Measurements from ENCODE around the gene OPN1SW.

Gene OPN1SW

DNA sequence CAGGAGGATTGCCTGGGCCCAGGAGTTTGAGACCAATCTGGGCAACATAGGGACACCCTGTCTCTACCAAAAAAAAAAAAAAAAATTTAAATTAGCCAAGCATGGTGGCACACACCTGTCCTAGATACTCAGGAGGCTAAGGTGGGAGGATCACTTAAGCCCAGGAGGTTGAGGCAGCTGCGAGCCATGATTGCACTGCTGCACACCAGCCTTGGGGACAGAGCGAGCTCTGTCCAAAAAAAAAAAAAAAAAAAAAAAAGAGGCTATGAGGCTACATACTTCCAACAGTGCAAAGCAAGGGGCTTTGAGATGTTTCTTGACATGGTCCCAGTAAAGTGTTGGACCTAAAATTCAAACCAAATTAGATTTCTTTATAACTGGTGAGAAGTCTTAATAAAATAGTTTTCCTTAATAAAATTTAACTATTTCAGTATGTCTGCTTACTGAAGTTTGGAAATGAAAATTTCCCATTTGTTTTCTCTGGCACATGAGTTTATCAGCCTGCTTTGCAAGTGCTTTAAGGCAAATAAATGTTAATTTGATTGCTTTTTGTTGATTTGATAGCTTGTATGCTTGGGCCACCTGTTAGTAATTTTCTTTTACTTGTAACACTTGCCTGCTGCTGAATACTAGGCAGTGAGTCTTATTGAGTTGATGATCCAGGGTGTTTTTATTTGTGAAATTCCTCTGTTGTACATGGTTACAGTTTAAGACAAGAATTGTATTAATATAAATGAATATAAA lies 20.3 kb downstream of the OPN1SW start:
- no peaks in the 10 kb centered on the region for H3K27me3 ChIP-seq (ENCODE audit: insufficient read depth, low read length)
- TF ChIP-seq EZH2 (IDR thresholded peaks at IDR 0.05; ENCODE audit: borderline replicate concordance, low read length) (no peak), CTCF (IDR thresholded peaks at IDR 0.05; ENCODE audit: low read length) (no peak)
- H3K9me2 ChIP-seq (ENCODE audit: low read depth, low read length): no peaks in the 10 kb centered on the region
- H3K79me2 ChIP-seq (ENCODE audit: insufficient read depth, low read length): no peaks in the 10 kb centered on the region
- H3K4me3 ChIP-seq (ENCODE audit: low read depth, low read length, poor library complexity, severe bottlenecking): no peak overlapping the region
- H3F3A ChIP-seq (ENCODE audit: insufficient read depth, low read length): no peaks in the 10 kb centered on the region
- peaks cover 97% of the 10 kb centered on the region for H3K36me3 ChIP-seq (ENCODE audit: insufficient read depth, low read length)
- H2AFZ ChIP-seq (ENCODE audit: low read length): no peak overlapping the region
- no peaks in the 10 kb centered on the region for H4K20me1 ChIP-seq (ENCODE audit: insufficient read depth, low read length)
- no peak overlapping the region for H3K4me2 ChIP-seq (ENCODE audit: low read length)
- no peak overlapping the region for H3K9ac ChIP-seq (ENCODE audit: low read length)
- H3K4me1 ChIP-seq (ENCODE audit: insufficient read depth, low read length, severe bottlenecking): no peaks in the 10 kb centered on the region
- no peaks in the 10 kb centered on the region for H3K9me3 ChIP-seq (ENCODE audit: low read length)
- H3K27ac ChIP-seq (ENCODE audit: low read depth, low read length, poor library complexity, severe bottlenecking): no peak overlapping the region

DNA sequence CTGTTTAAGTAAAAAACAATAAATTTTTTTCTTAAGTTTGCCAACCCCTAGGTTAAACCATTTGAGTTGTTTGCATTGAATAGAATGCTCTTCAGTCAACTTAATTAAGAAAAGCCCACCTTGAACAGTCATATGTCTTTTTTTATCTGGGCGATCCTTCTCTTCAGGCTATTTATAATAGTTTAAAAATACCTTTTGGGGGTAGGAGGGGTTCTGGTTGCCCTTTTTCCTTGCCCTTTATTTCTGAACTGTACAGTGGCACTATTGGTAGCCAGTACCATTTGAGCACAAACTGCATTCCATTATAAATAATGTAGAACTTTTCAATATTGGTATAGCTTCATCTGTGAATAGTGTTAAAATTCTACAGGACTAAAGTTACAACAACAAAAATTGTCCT lies 23.3 kb downstream of the OPN1SW start:
- Histone ChIP-seq H4K20me1 (ENCODE audit: insufficient read depth, low read length) (peaks cover 2% of the 10 kb centered on the region; the same call in 1 of the 2 replicates), H3K9me3 (ENCODE audit: low read length) (no peaks in the 10 kb centered on the region), H3K79me2 (ENCODE audit: insufficient read depth, low read length) (peaks cover 20% of the 10 kb centered on the region), H2AFZ (ENCODE audit: low read length) (no peak overlapping the region), H3K4me3 (ENCODE audit: low read depth, low read length, poor library complexity, severe bottlenecking) (no peak overlapping the region), H3F3A (ENCODE audit: insufficient read depth, low read length) (no peaks in the 10 kb centered on the region), H3K36me3 (ENCODE audit: insufficient read depth, low read length) (peaks cover 96% of the 10 kb centered on the region), H3K4me2 (ENCODE audit: low read length) (no peak overlapping the region), H3K9ac (ENCODE audit: low read length) (no peak overlapping the region), H3K27ac (ENCODE audit: low read depth, low read length, poor library complexity, severe bottlenecking) (no peak overlapping the region), H3K4me1 (ENCODE audit: insufficient read depth, low read length, severe bottlenecking) (no peaks in the 10 kb centered on the region), H3K27me3 (ENCODE audit: insufficient read depth, low read length) (no peaks in the 10 kb centered on the region), H3K9me2 (ENCODE audit: low read depth, low read length) (no peaks in the 10 kb centered on the region)
- TF ChIP-seq EZH2 (IDR thresholded peaks at IDR 0.05; ENCODE audit: borderline replicate concordance, low read length) (no peak), CTCF (IDR thresholded peaks at IDR 0.05; ENCODE audit: low read length) (no peak)

- Histone ChIP-seq H3K36me3 (ENCODE audit: insufficient read depth, low read length) (peaks cover 60% of the 10 kb centered on the region), H3K79me2 (ENCODE audit: insufficient read depth, low read length) (peaks cover 67% of the 10 kb centered on the region), H3K9me3 (ENCODE audit: low read length) (no peaks in the 10 kb centered on the region), H3K9me2 (ENCODE audit: low read depth, low read length) (no peaks in the 10 kb centered on the region), H3K4me3 (ENCODE audit: low read depth, low read length, poor library complexity, severe bottlenecking) (no peak overlapping the region), H3K9ac (ENCODE audit: low read length) (no peak overlapping the region), H2AFZ (ENCODE audit: low read length) (no peak overlapping the region), H3K27me3 (ENCODE audit: insufficient read depth, low read length) (no peaks in the 10 kb centered on the region), H4K20me1 (ENCODE audit: insufficient read depth, low read length) (peaks cover 2% of the 10 kb centered on the region; the same call in 1 of the 2 replicates), H3K4me2 (ENCODE audit: low read length) (no peak overlapping the region), H3F3A (ENCODE audit: insufficient read depth, low read length) (no peaks in the 10 kb centered on the region), H3K4me1 (ENCODE audit: insufficient read depth, low read length, severe bottlenecking) (no peaks in the 10 kb centered on the region), H3K27ac (ENCODE audit: low read depth, low read length, poor library complexity, severe bottlenecking) (no peak overlapping the region)
- TF ChIP-seq CTCF (IDR thresholded peaks at IDR 0.05; ENCODE audit: low read length) (no peak), EZH2 (IDR thresholded peaks at IDR 0.05; ENCODE audit: borderline replicate concordance, low read length) (no peak)
Observed at GRCh38 chr7:128747327-128748079, 28.1 kb downstream of the OPN1SW start.

Data from OCI-LY1 (cell line).